GM23338 (cell line): ENCODE measurements around the gene DERA.

Experiments
- EZH2 ChIP-seq: fragments of 200-600 bp; sonication (generic); IDR thresholded peaks from one replicate; pipeline ENCODE4 v1.8.0; 2017; ENCODE audit warnings: antibody characterized with exemption, mild to moderate bottlenecking, low read depth; ENCODE audit not compliant: unreplicated experiment
- EZH2phosphoT487 ChIP-seq: fragments of 200-600 bp; sonication (generic); IDR thresholded peaks from one replicate; pipeline ENCODE4 v1.8.1; 2018; ENCODE audit warnings: antibody characterized with exemption; ENCODE audit not compliant: unreplicated experiment
- POLR2AphosphoS5 ChIP-seq: IDR thresholded peaks from 2 replicates; pipeline ENCODE4 v1.6.1; 2016; ENCODE audit warnings: antibody characterized with exemption, low read depth
- TF ChIP-seq, protein P1 (sequence below), 2 experiments: fragments of 200-600 bp in 1 of 2; sonication (generic) in 1 of 2; conservative IDR thresholded peaks; 2 replicates each; pipeline versions ENCODE4 v1.5.1 to v1.6.1; 2016 to 2017; ENCODE audit warnings: antibody characterized with exemption in 2 of 2, low read depth in 2 of 2, mild to moderate bottlenecking in 2 of 2, moderate library complexity in 1 of 2
- TF ChIP-seq, protein P2 (sequence below): fragments of 250-450 bp; sonication (Bioruptor Pico); IDR thresholded peaks from 2 replicates; pipeline ENCODE4 v1.5.0; 2020; ENCODE audit warnings: mild to moderate bottlenecking, moderate library complexity

DNA sequence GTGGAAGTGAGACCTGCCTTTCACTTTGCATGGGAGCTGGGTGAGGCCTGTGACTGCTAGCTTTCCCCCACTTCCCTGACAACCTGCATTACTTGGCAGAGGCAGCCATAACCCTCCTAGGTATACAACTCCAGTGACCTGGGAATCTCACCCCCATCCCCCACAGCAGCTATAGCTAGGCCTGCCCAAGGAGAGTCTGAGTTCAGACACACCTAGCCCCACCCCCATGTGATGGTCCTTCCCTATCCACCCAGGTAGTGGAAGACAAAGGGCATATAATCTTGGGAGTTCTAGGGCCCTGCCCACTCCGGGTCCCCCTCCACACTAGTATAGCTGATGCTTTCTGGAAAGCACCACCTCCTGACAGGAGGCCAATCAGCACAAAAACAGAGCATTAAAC is 35.3 kb upstream of the DERA start:
- TF ChIP-seq, protein P1, sequence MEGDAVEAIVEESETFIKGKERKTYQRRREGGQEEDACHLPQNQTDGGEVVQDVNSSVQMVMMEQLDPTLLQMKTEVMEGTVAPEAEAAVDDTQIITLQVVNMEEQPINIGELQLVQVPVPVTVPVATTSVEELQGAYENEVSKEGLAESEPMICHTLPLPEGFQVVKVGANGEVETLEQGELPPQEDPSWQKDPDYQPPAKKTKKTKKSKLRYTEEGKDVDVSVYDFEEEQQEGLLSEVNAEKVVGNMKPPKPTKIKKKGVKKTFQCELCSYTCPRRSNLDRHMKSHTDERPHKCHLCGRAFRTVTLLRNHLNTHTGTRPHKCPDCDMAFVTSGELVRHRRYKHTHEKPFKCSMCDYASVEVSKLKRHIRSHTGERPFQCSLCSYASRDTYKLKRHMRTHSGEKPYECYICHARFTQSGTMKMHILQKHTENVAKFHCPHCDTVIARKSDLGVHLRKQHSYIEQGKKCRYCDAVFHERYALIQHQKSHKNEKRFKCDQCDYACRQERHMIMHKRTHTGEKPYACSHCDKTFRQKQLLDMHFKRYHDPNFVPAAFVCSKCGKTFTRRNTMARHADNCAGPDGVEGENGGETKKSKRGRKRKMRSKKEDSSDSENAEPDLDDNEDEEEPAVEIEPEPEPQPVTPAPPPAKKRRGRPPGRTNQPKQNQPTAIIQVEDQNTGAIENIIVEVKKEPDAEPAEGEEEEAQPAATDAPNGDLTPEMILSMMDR (conservative IDR thresholded peaks at IDR 0.05; ENCODE audit: low read depth in 2 of 2) = no peak
- no peak for TF ChIP-seq POLR2AphosphoS5
- TF ChIP-seq EZH2phosphoT487 = no peak
- TF ChIP-seq, protein P2, sequence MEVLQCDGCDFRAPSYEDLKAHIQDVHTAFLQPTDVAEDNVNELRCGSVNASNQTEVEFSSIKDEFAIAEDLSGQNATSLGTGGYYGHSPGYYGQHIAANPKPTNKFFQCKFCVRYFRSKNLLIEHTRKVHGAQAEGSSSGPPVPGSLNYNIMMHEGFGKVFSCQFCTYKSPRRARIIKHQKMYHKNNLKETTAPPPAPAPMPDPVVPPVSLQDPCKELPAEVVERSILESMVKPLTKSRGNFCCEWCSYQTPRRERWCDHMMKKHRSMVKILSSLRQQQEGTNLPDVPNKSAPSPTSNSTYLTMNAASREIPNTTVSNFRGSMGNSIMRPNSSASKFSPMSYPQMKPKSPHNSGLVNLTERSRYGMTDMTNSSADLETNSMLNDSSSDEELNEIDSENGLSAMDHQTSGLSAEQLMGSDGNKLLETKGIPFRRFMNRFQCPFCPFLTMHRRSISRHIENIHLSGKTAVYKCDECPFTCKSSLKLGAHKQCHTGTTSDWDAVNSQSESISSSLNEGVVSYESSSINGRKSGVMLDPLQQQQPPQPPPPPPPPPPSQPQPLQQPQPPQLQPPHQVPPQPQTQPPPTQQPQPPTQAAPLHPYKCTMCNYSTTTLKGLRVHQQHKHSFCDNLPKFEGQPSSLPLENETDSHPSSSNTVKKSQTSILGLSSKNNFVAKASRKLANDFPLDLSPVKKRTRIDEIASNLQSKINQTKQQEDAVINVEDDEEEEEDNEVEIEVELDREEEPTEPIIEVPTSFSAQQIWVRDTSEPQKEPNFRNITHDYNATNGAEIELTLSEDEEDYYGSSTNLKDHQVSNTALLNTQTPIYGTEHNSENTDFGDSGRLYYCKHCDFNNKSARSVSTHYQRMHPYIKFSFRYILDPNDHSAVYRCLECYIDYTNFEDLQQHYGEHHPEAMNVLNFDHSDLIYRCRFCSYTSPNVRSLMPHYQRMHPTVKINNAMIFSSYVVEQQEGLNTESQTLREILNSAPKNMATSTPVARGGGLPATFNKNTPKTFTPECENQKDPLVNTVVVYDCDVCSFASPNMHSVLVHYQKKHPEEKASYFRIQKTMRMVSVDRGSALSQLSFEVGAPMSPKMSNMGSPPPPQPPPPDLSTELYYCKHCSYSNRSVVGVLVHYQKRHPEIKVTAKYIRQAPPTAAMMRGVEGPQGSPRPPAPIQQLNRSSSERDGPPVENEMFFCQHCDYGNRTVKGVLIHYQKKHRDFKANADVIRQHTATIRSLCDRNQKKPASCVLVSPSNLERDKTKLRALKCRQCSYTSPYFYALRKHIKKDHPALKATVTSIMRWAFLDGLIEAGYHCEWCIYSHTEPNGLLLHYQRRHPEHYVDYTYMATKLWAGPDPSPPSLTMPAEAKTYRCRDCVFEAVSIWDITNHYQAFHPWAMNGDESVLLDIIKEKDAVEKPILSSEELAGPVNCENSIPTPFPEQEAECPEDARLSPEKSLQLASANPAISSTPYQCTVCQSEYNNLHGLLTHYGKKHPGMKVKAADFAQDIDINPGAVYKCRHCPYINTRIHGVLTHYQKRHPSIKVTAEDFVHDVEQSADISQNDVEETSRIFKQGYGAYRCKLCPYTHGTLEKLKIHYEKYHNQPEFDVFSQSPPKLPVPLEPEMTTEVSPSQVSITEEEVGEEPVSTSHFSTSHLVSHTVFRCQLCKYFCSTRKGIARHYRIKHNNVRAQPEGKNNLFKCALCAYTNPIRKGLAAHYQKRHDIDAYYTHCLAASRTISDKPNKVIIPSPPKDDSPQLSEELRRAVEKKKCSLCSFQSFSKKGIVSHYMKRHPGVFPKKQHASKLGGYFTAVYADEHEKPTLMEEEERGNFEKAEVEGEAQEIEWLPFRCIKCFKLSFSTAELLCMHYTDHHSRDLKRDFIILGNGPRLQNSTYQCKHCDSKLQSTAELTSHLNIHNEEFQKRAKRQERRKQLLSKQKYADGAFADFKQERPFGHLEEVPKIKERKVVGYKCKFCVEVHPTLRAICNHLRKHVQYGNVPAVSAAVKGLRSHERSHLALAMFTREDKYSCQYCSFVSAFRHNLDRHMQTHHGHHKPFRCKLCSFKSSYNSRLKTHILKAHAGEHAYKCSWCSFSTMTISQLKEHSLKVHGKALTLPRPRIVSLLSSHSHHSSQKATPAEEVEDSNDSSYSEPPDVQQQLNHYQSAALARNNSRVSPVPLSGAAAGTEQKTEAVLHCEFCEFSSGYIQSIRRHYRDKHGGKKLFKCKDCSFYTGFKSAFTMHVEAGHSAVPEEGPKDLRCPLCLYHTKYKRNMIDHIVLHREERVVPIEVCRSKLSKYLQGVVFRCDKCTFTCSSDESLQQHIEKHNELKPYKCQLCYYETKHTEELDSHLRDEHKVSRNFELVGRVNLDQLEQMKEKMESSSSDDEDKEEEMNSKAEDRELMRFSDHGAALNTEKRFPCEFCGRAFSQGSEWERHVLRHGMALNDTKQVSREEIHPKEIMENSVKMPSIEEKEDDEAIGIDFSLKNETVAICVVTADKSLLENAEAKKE (CRISPR knock-in tag) = no peak
- no peak for TF ChIP-seq EZH2
